Astrocyte of the cerebellum (primary cell): ENCODE data around the gene AUH.
"Not testable (repeated sequence)": the region's sequence is repeated elsewhere in the genome, so short reads cannot be mapped to it uniquely, and the experiment has no call there.

Experiments
- DNase-seq: peaks from one replicate; pipeline ENCODE4 v3.0.0-alpha.2; 2011; ENCODE audit warnings: low read depth
- H3K4me3 ChIP-seq: 2 replicates; pipeline ENCODE4 v1.5.1; 2011; ENCODE audit warnings: mild to moderate bottlenecking, low read depth, low read length, moderate library complexity
- CTCF ChIP-seq: IDR thresholded peaks from 2 replicates; pipeline ENCODE4 v1.5.1; 2012; ENCODE audit warnings: low read length, low read depth, moderate library complexity, mild to moderate bottlenecking; ENCODE audit errors: missing control alignments
- in situ Hi-C: cut with HindIII; loops from 2 replicates; pipeline ENCODE4 v1.10.0; 2017; ENCODE audit warnings: low sequenced_read_pairs

The AUH gene

GRCh38 chr9:91392435-91392834 is 30.7 kb upstream of the AUH start:
- no peak overlapping the region for H3K4me3 ChIP-seq
- no peak for DNase-seq
- in situ Hi-C loops, result no loop called here
- no peak for TF ChIP-seq CTCF

- H3K4me3 ChIP-seq, result no peak overlapping the region
- in situ Hi-C loops, result no loop called here
- TF ChIP-seq CTCF, result no peak
Measured at GRCh38 chr9:91391818-91392217, 30.1 kb upstream of the AUH start.

GRCh38 chr9:91391412-91391811 is 29.7 kb upstream of the AUH start:
- H3K4me3 ChIP-seq, result no peak overlapping the region
- in situ Hi-C loops, result no loop called here
- no peak for DNase-seq
- TF ChIP-seq CTCF, result no peak

More at GRCh38 chr9:91391818-91392217, 30.1 kb upstream of the AUH start:
- no peak for DNase-seq

GRCh38 chr9:91389686-91390085 is 28.0 kb upstream of the AUH start:
- in situ Hi-C loops, H3K4me3 ChIP-seq, DNase-seq: not testable (repeated sequence)

GRCh38 chr9:91386765-91387164 is 25.0 kb upstream of the AUH start:
- no peak for DNase-seq
- in situ Hi-C loops, result no loop called here
- TF ChIP-seq CTCF, result no peak
- H3K4me3 ChIP-seq, result no peak overlapping the region

GRCh38 chr9:91384954-91385353 is 23.2 kb upstream of the AUH start:
- no peak for TF ChIP-seq CTCF
- H3K4me3 ChIP-seq, result no peak overlapping the region
- in situ Hi-C loops, result no loop called here
- no peak for DNase-seq

GRCh38 chr9:91383577-91383976 is 21.9 kb upstream of the AUH start:
- in situ Hi-C loops, result no loop called here
- no peak overlapping the region for H3K4me3 ChIP-seq
- no peak for DNase-seq
- TF ChIP-seq CTCF, result no peak
